GM12878 (cell line): ENCODE measurements around the gene SPG21. TPM values are rescaled to one million over a fixed set of nuclear protein-coding genes. Genes with fewer than 3 reads are reported as not detected.

Experiments used
- ATAC-seq: fragments of 200-7000 bp; cut with Tn5 transposase; 3 replicates; pipeline ENCODE4 v1.9.1; 2020; ENCODE audit warnings: mild to moderate bottlenecking, moderate library complexity
- BruUV-seq: library from RNA; stranded (reverse); fragments of 400-500 nt; replicated peaks from 2 replicates; lab custom pipeline; 2021; lab: Mats Ljungman, UMichigan
- CTCF ChIA-PET: fragments of 300-600 bp; sonication (Branson Sonifier 250); formaldehyde crosslinking; extraction: SDS; loops from one replicate; lab custom pipeline; 2021; ENCODE audit warnings: inconsistent platforms; lab: Yijun Ruan, JAX
- POLR2A ChIA-PET: fragments of 350-600 bp; formaldehyde crosslinking; extraction: SDS; loops from one replicate; lab custom pipeline; 2021; ENCODE audit warnings: inconsistent platforms; lab: Charles Lee
- RAD21 ChIA-PET: fragments of 300-600 bp; sonication (Branson Sonifier 250); formaldehyde crosslinking; loops from one replicate; lab custom pipeline; 2023; ENCODE audit warnings: antibody characterized with exemption; ENCODE audit not compliant: unreplicated experiment; lab: Charles Lee
- SMC1A ChIA-PET: fragments of 300-600 bp; sonication (Branson Sonifier 250); formaldehyde crosslinking; loops from one replicate; lab custom pipeline; 2023; ENCODE audit not compliant: unreplicated experiment, uncharacterized antibody; lab: Charles Lee
- DNase-seq: peaks from one replicate; pipeline ENCODE4 v3.0.0-alpha.2; 2011; ENCODE audit warnings: low read depth, low spot score
- FAIRE-seq: peaks from 3 replicates; lab custom pipeline; 2011; peaks lifted over from hg19 to GRCh38; lab: Jason Lieb, UNC
- H2AFZ ChIP-seq: 2 replicates; pipeline ENCODE4 v1.6.0; 2011; ENCODE audit warnings: low read depth, low read length, control low read depth; ENCODE audit not compliant: control insufficient read depth
- H3K27ac ChIP-seq: 2 replicates; pipeline ENCODE4 v1.5.1; 2011; ENCODE audit warnings: control low read depth; ENCODE audit not compliant: control insufficient read depth, insufficient read depth
- H3K27me3 ChIP-seq, 2 experiments: replicated peaks in 1 of 2; 2 replicates each; pipeline versions ENCODE4 v1.6.0 to v1.6.1; 2011; ENCODE audit warnings: low read length in 1 of 2; ENCODE audit not compliant: control insufficient read depth in 2 of 2, insufficient read depth in 2 of 2
- H3K36me3 ChIP-seq, 2 experiments: 2 replicates each; pipeline ENCODE4 v1.5.1; 2011; ENCODE audit warnings: low read length in 1 of 2; ENCODE audit not compliant: control insufficient read depth in 2 of 2, insufficient read depth in 2 of 2
- H3K4me1 ChIP-seq: 2 replicates; pipeline ENCODE4 v1.6.1; 2011; ENCODE audit warnings: mild to moderate bottlenecking, low read length, moderate library complexity, mixed read lengths; ENCODE audit not compliant: control insufficient read depth, insufficient read depth
- H3K4me2 ChIP-seq: 2 replicates; pipeline ENCODE4 v1.6.0; 2011; ENCODE audit warnings: control low read depth; ENCODE audit not compliant: control insufficient read depth, insufficient read depth
- H3K4me3 ChIP-seq: fragments of 200-600 bp; sonication (generic); 2 replicates; pipeline ENCODE4 v1.5.1; 2016
- H3K79me2 ChIP-seq: 2 replicates; pipeline ENCODE4 v1.6.0; 2011; ENCODE audit warnings: low read length; ENCODE audit not compliant: control insufficient read depth, insufficient read depth
- H3K9ac ChIP-seq: 2 replicates; pipeline ENCODE4 v1.8.0; 2011; ENCODE audit warnings: low read length, control low read depth, mixed read lengths; ENCODE audit not compliant: control insufficient read depth, insufficient read depth
- H3K9me3 ChIP-seq: replicated peaks from 3 replicates; pipeline ENCODE4 v1.5.1; 2011; ENCODE audit warnings: mild to moderate bottlenecking, low read length; ENCODE audit not compliant: control insufficient read depth, insufficient read depth
- H4K20me1 ChIP-seq: 2 replicates; pipeline ENCODE4 v1.6.0; 2011; ENCODE audit not compliant: control insufficient read depth, insufficient read depth
- ATF2 ChIP-seq: IDR thresholded peaks from 2 replicates; pipeline ENCODE4 v1.6.1; 2012; ENCODE audit warnings: low read length, inconsistent platforms
- CBX5 ChIP-seq: sonication (generic); IDR thresholded peaks from 2 replicates; pipeline ENCODE4 v1.6.1; 2016; ENCODE audit warnings: low read depth, moderate library complexity, mild to moderate bottlenecking, inconsistent platforms
- CHD1 ChIP-seq: IDR thresholded peaks from 2 replicates; pipeline ENCODE4 v1.6.1; 2012; ENCODE audit warnings: low read depth, low read length, improper control_type of control experiment
- CTCF ChIP-seq, 3 experiments: IDR thresholded peaks in 2 of 3; conservative IDR thresholded peaks in 1 of 3; 2 replicates each; pipeline ENCODE4 v1.5.1; 2011; ENCODE audit warnings: low read depth in 3 of 3, low read length in 3 of 3, mild to moderate bottlenecking in 3 of 3, control low read depth in 2 of 3, moderate library complexity in 2 of 3, inconsistent platforms in 1 of 3, mixed read lengths in 1 of 3; ENCODE audit not compliant: control insufficient read depth in 2 of 3, insufficient read depth in 1 of 3; ENCODE audit errors: extremely low read depth in 1 of 3
- FOXK2 ChIP-seq: fragments of 450-650 bp; IDR thresholded peaks from 2 replicates; pipeline ENCODE4 v1.6.1; 2017; ENCODE audit warnings: mild to moderate bottlenecking, moderate library complexity
- GATAD2B ChIP-seq: fragments of 450-650 bp; conservative IDR thresholded peaks from 2 replicates; pipeline ENCODE4 v1.6.1; 2017; ENCODE audit warnings: low read depth, mild to moderate bottlenecking, moderate library complexity
- KLF5 ChIP-seq: fragments of 450-650 bp; IDR thresholded peaks from 2 replicates; pipeline ENCODE4 v1.6.1; 2014; ENCODE audit warnings: mild to moderate bottlenecking; ENCODE audit not compliant: partially characterized antibody
- LARP7 ChIP-seq: fragments of 450-650 bp; IDR thresholded peaks from 2 replicates; pipeline ENCODE4 v1.6.1; 2017; ENCODE audit warnings: mild to moderate bottlenecking
- MXI1 ChIP-seq: fragments of 150-350 bp; IDR thresholded peaks from 2 replicates; pipeline ENCODE4 v1.6.1; 2011; ENCODE audit warnings: low read depth, mild to moderate bottlenecking, inconsistent platforms, low read length, improper control_type of control experiment
- NBN ChIP-seq: fragments of 450-650 bp; IDR thresholded peaks from 2 replicates; pipeline ENCODE4 v1.6.1; 2016
- NFXL1 ChIP-seq: fragments of 450-650 bp; IDR thresholded peaks from 2 replicates; pipeline ENCODE4 v1.6.1; 2017; ENCODE audit warnings: antibody characterized with exemption, mild to moderate bottlenecking, borderline replicate concordance
- PBX3 ChIP-seq: IDR thresholded peaks from 2 replicates; pipeline ENCODE4 v1.6.1; 2011; ENCODE audit warnings: mild to moderate bottlenecking, low read depth, low read length, moderate library complexity; ENCODE audit not compliant: insufficient replicate concordance
- PKNOX1 ChIP-seq: fragments of 450-650 bp; IDR thresholded peaks from 2 replicates; pipeline ENCODE4 v1.6.1; 2016; ENCODE audit warnings: mild to moderate bottlenecking
- PRDM15 ChIP-seq: fragments of 450-650 bp; formaldehyde crosslinking; IDR thresholded peaks from 2 replicates; pipeline ENCODE4 v1.4.0; 2020; ENCODE audit warnings: mild to moderate bottlenecking, moderate library complexity
- SREBF1 ChIP-seq: IDR thresholded peaks from 2 replicates; pipeline ENCODE4 v1.6.1; 2012; ENCODE audit warnings: mild to moderate bottlenecking, low read length
- STAT1 ChIP-seq: fragments of 450-650 bp; conservative IDR thresholded peaks from 2 replicates; pipeline ENCODE4 v1.6.1; 2014; ENCODE audit warnings: antibody characterized with exemption, mild to moderate bottlenecking
- WGBS: methylation state at CpG from one replicate; pipeline ENCODE4 v1.1.6; 2016; ENCODE audit warnings: low lambda C conversion rate; ENCODE audit not compliant: insufficient replicate concordance, insufficient coverage; ENCODE audit errors: missing lambda C conversion rate; 5-methylcytosine and 5-hydroxymethylcytosine counted together
- in situ Hi-C: fragments of 300-500 bp; cut with MboI; formaldehyde crosslinking; loops from 9 replicates; pipeline ENCODE4 v1.14.3; 2018; ENCODE audit warnings: mixed read lengths
- intact Hi-C: fragments of 100-400 bp; cut with micrococcal nuclease; formaldehyde crosslinking; loops from one replicate; pipeline ENCODE4 v1.14.2; 2022; ENCODE audit not compliant: unreplicated experiment
- polyA plus RNA-seq, 11 experiments: library from polyadenylated mRNA; depleted of rRNA in 4 of 11; unstranded in 6 of 11; stranded (reverse) in 5 of 11; fragments of >200 nt; fragmentation: Nextera tagmentation in 4 of 11; fragmentation: Illumina TruSeq in 1 of 11; extraction: Ambion mirVana in 4 of 11; extraction: Trizol in 1 of 11; gene quantifications; 1 replicate in 1 of 11; 2 replicates in 10 of 11; pipeline versions ENCODE4 v1.2.1 to v1.2.3, GENCODE V29; 2011 to 2016; ENCODE audit warnings: inconsistent platforms in 2 of 11, missing spikeins in 2 of 11, low read depth in 1 of 11
- total RNA-seq, 4 experiments: library from RNA; depleted of rRNA in 3 of 4; stranded (reverse); fragments of >200 nt in 3 of 4; fragmentation: Illumina TruSeq in 1 of 4; extraction: Trizol in 1 of 4; gene quantifications; 2 replicates each; pipeline versions ENCODE4 v1.2.1 to v1.2.3, GENCODE V29; 2013 to 2021

Gene SPG21
- total and polyA plus RNA-seq, 10 of the 15 experiments (the other 5 are each of a cell fraction or from before 2014, with no cell fraction given): 25.5 to 116 (median 68.0) TPM

GRCh38 chr15:64960153-64960552, 29.6 kb downstream of the SPG21 start:
- Histone ChIP-seq H3K4me3 (no peak overlapping the region), H2AFZ (no peak overlapping the region), H4K20me1 (no peaks in the 10 kb centered on the region), H3K4me1 (no peaks in the 10 kb centered on the region), H3K9ac (no peak overlapping the region), H3K27ac (no peak overlapping the region), H3K27me3 (no peaks in the 10 kb centered on the region), H3K79me2 (no peaks in the 10 kb centered on the region), H3K4me2 (no peak overlapping the region), H3K36me3 (peaks cover 18 to 36% of the 10 kb centered on the region in 2 experiments; a peak in 3 of 4 replicates), H3K9me3 (no peaks in the 10 kb centered on the region)
- POLR2A ChIA-PET: interaction anchor here (0.6 to 0.8 kb wide), 3 partner anchors 37 to 74 kb away, joined by 3 read pairs; no protein-coding TSS in a partner anchor
- in situ Hi-C loops (no loop called here), intact Hi-C loops (no loop called here)
- SMC1A ChIA-PET: no interaction called here
- FAIRE-seq (no peak), DNase-seq (no peak), ATAC-seq (no peak)
- BruUV-seq: no TSS peak
- CTCF ChIA-PET: interaction anchor here (1.3 kb wide), 1 partner anchor 150 kb away, joined by 3 read pairs; no protein-coding TSS in a partner anchor
- 96% methylated on average over 6 of the region's 6 CpGs for WGBS
- RAD21 ChIA-PET: no interaction called here
- TF ChIP-seq NFXL1 (no peak), SREBF1 (no peak), PRDM15 (CRISPR knock-in tag) (no peak), CTCF (IDR thresholded peaks at IDR 0.05 in 2 of 3, conservative IDR thresholded peaks at IDR 0.05 in 1 of 3; ENCODE audit: control insufficient read depth in 2 of 3, extremely low read depth in 1 of 3, insufficient read depth in 1 of 3, low read depth in 3 of 3, low read length in 3 of 3) (no peak), KLF5 (no peak), LARP7 (no peak), STAT1 (no peak), ATF2 (no peak), GATAD2B (no peak), PBX3 (no peak), MXI1 (no peak), CBX5 (no peak), CHD1 (no peak), FOXK2 (no peak), NBN (no peak), PKNOX1 (no peak)
